Astrocyte of the spinal cord (primary cell): ENCODE measurements around the gene RHBDF2.

Experiments
- DNase-seq: peaks from one replicate; pipeline ENCODE4 v3.0.0; 2011; ENCODE audit warnings: low read depth, low spot score
- H3K4me3 ChIP-seq: 2 replicates; pipeline ENCODE4 v1.5.1; 2011; ENCODE audit warnings: low read depth, mild to moderate bottlenecking, low read length, moderate library complexity
- CTCF ChIP-seq: IDR thresholded peaks from 2 replicates; pipeline ENCODE4 v1.5.1; 2012; ENCODE audit warnings: low read depth, mild to moderate bottlenecking, low read length, inconsistent platforms
- in situ Hi-C: cut with HindIII; loops from 2 replicates; pipeline ENCODE4 v1.10.0; 2017; ENCODE audit warnings: low sequenced_read_pairs

The RHBDF2 gene

GRCh38 chr17:76498876-76499251 lies 2.4 kb downstream of the RHBDF2 start:
- H3K4me3 ChIP-seq: peak overlapping the region; percentile 75
- DNase-seq: no peak
- in situ Hi-C loops: no loop called here
- TF ChIP-seq CTCF: no peak

GRCh38 chr17:76497979-76498875 lies 3.0 kb downstream of the RHBDF2 start:
- no peak for TF ChIP-seq CTCF
- DNase-seq: peak; percentile 82
- in situ Hi-C loops: no loop called here
- no peak overlapping the region for H3K4me3 ChIP-seq

GRCh38 chr17:76497699-76497978 lies 3.6 kb downstream of the RHBDF2 start:
- no peak overlapping the region for H3K4me3 ChIP-seq
- in situ Hi-C loops: no loop called here
- TF ChIP-seq CTCF: no peak
- no peak for DNase-seq

GRCh38 chr17:76496464-76496863 lies 4.8 kb downstream of the RHBDF2 start:
- in situ Hi-C loops: no loop called here
- TF ChIP-seq CTCF: no peak
- no peak overlapping the region for H3K4me3 ChIP-seq
- DNase-seq: no peak

GRCh38 chr17:76495663-76496400 lies 5.4 kb downstream of the RHBDF2 start:
- TF ChIP-seq CTCF: no peak
- no peak overlapping the region for H3K4me3 ChIP-seq
- no peak for DNase-seq
- in situ Hi-C loops: no loop called here

- H3K4me3 ChIP-seq: no peak overlapping the region
- in situ Hi-C loops: no loop called here
- no peak for TF ChIP-seq CTCF
- DNase-seq: no peak
Measured at GRCh38 chr17:76493505-76494167, 7.6 kb downstream of the RHBDF2 start.
